Skeletal muscle satellite cell (primary cell): ENCODE results near the gene MCTP2.
A peak's percentile ranks its signal among the peaks of the same experiment; 100 is the strongest.

ENCODE experiments used
- H3K27me3 ChIP-seq: 2 replicates; pipeline ENCODE4 v1.7.0; 2013; ENCODE audit warnings: low read length; ENCODE audit not compliant: control insufficient read depth, insufficient read depth
- H3K36me3 ChIP-seq: 2 replicates; pipeline ENCODE4 v1.7.0; 2013; ENCODE audit warnings: mild to moderate bottlenecking, control low read depth, low read length; ENCODE audit not compliant: insufficient read depth
- H3K4me1 ChIP-seq: 2 replicates; pipeline ENCODE4 v1.7.0; 2013; ENCODE audit warnings: low read length; ENCODE audit not compliant: control insufficient read depth, insufficient read depth
- H3K4me2 ChIP-seq: 2 replicates; pipeline ENCODE4 v1.7.0; 2013; ENCODE audit warnings: mild to moderate bottlenecking, low read length
- H3K4me3 ChIP-seq: 2 replicates; pipeline ENCODE4 v1.7.0; 2013; ENCODE audit warnings: low read length
- H3K9ac ChIP-seq: 2 replicates; pipeline ENCODE4 v1.7.0; 2013; ENCODE audit warnings: mild to moderate bottlenecking, low read depth, low read length, moderate library complexity
- H3K9me3 ChIP-seq: replicated peaks from 2 replicates; pipeline ENCODE4 v1.7.0; 2013; ENCODE audit warnings: mild to moderate bottlenecking, control low read depth, low read length

Gene MCTP2

DNA sequence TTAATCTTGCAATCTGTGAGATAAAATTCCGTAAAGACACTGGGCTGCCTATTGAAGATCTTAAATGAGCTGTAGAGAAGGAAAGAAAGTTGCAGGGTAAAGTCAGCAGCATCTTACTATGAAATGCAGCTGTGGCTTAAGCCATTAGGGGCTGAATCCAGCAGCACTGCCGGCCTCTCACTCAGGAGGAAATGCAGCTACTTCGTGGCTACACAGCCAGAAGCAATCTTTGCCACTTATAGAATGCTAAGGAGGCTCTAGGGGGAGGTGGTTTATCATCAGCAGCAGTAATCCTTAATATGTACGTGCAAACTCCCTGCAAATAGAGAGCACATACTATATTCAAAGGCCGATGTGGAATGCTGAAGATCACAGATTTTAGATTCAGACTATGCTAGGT, 19.1 kb upstream of the MCTP2 start:
- no peaks in the 10 kb centered on the region for H3K4me1 ChIP-seq
- H3K4me3 ChIP-seq, result no peak overlapping the region
- H3K27me3 ChIP-seq, result no peaks in the 10 kb centered on the region
- H3K9ac ChIP-seq, result no peak overlapping the region
- H3K9me3 ChIP-seq, result no peaks in the 10 kb centered on the region
- H3K36me3 ChIP-seq, result no peaks in the 10 kb centered on the region
- no peak overlapping the region for H3K4me2 ChIP-seq

GRCh38 chr15:94225616-94226015, 5.7 kb upstream of the MCTP2 start:
- no peak overlapping the region for H3K4me2 ChIP-seq
- H3K36me3 ChIP-seq, result no peaks in the 10 kb centered on the region
- H3K4me1 ChIP-seq, result no peaks in the 10 kb centered on the region
- peaks cover 7% of the 10 kb centered on the region for H3K27me3 ChIP-seq
- no peaks in the 10 kb centered on the region for H3K9me3 ChIP-seq
- H3K9ac ChIP-seq, result no peak overlapping the region
- no peak overlapping the region for H3K4me3 ChIP-seq

- no peaks in the 10 kb centered on the region for H3K9me3 ChIP-seq
- H3K36me3 ChIP-seq, result no peaks in the 10 kb centered on the region
- H3K9ac ChIP-seq, result no peak overlapping the region
- H3K4me3 ChIP-seq, result no peak overlapping the region
- H3K4me2 ChIP-seq, result no peak overlapping the region
- H3K4me1 ChIP-seq, result peaks cover 7% of the 10 kb centered on the region
- H3K27me3 ChIP-seq, result peaks cover 19% of the 10 kb centered on the region
Measured at GRCh38 chr15:94228611-94229010, 2.8 kb upstream of the MCTP2 start.

GRCh38 chr15:94229591-94230369, 1.6 kb upstream of the MCTP2 start:
- H3K27me3 ChIP-seq, result peaks cover 19% of the 10 kb centered on the region
- peak overlapping the region; percentile 92 for H3K4me2 ChIP-seq
- H3K4me3 ChIP-seq, result no peak overlapping the region
- peaks cover 7% of the 10 kb centered on the region for H3K4me1 ChIP-seq
- H3K9me3 ChIP-seq, result no peaks in the 10 kb centered on the region
- no peak overlapping the region for H3K9ac ChIP-seq
- H3K36me3 ChIP-seq, result no peaks in the 10 kb centered on the region

DNA sequence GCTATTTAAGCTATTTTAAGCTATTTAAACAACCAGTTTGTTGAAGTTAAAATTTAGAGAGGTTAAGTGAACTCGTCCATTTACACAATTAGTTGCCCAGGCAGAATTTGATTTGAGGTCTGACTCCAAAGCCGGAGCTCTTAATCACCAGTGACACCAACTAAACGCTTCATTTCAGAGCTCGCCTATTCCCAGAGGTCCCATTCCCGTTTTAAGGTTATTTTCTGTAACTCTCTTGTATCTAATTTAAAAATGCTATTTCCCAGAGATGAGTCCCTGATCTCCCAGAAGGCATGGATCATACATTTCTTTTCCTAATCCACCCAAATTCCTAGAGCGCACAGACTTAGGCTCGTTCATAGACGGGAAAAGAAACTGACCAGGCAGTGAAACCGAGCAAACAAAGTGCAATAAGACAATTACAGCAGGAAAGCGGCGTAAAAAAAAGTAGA, 904 bp upstream of the MCTP2 start:
- H3K4me2 ChIP-seq, result peak overlapping the region; percentile 92
- peak overlapping the region; percentile 42 for H3K9ac ChIP-seq
- peaks cover 7% of the 10 kb centered on the region for H3K4me1 ChIP-seq
- peaks cover 19% of the 10 kb centered on the region for H3K27me3 ChIP-seq
- peak overlapping the region; percentile 72 for H3K4me3 ChIP-seq
- H3K9me3 ChIP-seq, result no peaks in the 10 kb centered on the region
- no peaks in the 10 kb centered on the region for H3K36me3 ChIP-seq

GRCh38 chr15:94231723-94232468, 535 bp downstream of the MCTP2 start:
- peak overlapping the region; percentile 72 for H3K4me3 ChIP-seq
- H3K9ac ChIP-seq, result no peak overlapping the region
- no peaks in the 10 kb centered on the region for H3K36me3 ChIP-seq
- peak overlapping the region; percentile 92 for H3K4me2 ChIP-seq
- no peaks in the 10 kb centered on the region for H3K9me3 ChIP-seq
- H3K27me3 ChIP-seq, result peaks cover 15% of the 10 kb centered on the region
- H3K4me1 ChIP-seq, result peaks cover 7% of the 10 kb centered on the region

DNA sequence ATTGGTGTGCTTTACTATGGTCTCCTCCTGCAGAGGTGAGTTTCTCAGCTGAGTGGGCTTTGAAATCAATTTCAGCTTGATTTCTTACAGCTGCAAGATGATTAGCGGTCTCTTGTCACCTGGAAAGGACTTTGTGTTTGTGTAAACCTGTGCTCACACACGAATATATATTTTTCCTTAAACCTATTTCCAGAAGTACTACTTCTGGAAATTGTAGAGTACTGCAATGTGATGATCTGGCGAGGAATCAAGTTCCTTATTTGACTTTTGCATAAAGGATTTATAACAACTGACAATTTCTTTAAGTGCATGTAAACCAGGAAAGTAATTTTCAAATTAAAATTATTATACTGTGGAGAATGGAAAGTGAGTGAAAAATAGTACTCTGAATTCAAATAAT, 2.1 kb downstream of the MCTP2 start:
- no peaks in the 10 kb centered on the region for H3K36me3 ChIP-seq
- H3K4me1 ChIP-seq, result peaks cover 7% of the 10 kb centered on the region

DNA sequence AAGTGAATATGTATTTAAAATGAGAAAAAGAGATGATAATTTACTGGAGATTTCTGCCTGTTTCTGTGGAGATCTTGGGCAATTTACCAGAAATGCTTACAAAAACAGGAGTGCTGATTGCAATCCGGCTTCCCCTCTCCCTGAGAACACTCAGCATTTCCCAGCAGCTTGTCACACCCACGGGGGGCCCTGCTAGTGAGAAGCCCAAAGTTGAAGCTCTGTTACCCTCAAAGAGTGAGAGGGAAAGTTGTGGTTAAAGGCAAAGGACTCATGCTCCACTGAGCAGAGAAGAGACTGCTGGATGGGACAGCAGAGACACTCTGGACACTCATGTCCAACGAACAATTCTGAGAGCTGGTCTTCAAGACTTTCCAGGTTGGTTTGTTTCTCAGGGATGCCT, 2.9 kb downstream of the MCTP2 start:
- Histone ChIP-seq H3K27me3 (peaks cover 14% of the 10 kb centered on the region), H3K4me1 (peaks cover 7% of the 10 kb centered on the region), H3K9me3 (no peaks in the 10 kb centered on the region), H3K36me3 (no peaks in the 10 kb centered on the region), H3K4me3 (no peak overlapping the region), H3K4me2 (no peak overlapping the region), H3K9ac (no peak overlapping the region)

More for the DNA sequence above, 2.1 kb downstream of the MCTP2 start:
- Histone ChIP-seq H3K27me3 (peaks cover 14% of the 10 kb centered on the region), H3K9ac (no peak overlapping the region), H3K9me3 (no peaks in the 10 kb centered on the region), H3K4me2 (no peak overlapping the region), H3K4me3 (no peak overlapping the region)

- no peaks in the 10 kb centered on the region for H3K9me3 ChIP-seq
- no peak overlapping the region for H3K4me3 ChIP-seq
- peaks cover 7% of the 10 kb centered on the region for H3K4me1 ChIP-seq
- H3K36me3 ChIP-seq, result no peaks in the 10 kb centered on the region
- peaks cover 12% of the 10 kb centered on the region for H3K27me3 ChIP-seq
- no peak overlapping the region for H3K4me2 ChIP-seq
- no peak overlapping the region for H3K9ac ChIP-seq
Measured at GRCh38 chr15:94235041-94235440, 3.7 kb downstream of the MCTP2 start.

DNA sequence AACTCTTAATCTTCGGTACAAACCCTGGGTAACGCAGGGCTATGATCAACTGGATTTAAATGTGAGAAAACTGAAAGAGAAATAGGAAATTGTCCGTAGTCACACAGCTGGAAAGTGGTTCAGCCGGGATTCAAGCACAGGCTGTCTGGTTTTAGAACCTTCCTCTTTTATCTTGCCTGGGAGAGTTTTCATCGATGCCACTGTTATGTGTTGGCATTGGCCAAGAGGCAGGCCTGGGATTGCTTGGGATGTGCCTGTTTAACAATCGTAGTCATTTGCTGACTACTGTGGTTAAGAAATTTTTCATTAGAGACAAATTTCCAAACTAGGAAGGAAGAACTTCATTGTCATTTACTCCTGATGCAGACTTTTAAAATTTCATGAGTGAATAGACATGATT, 4.3 kb downstream of the MCTP2 start:
- Histone ChIP-seq H3K4me3 (no peak overlapping the region), H3K4me2 (no peak overlapping the region), H3K27me3 (peaks cover 11% of the 10 kb centered on the region), H3K9me3 (no peaks in the 10 kb centered on the region), H3K9ac (no peak overlapping the region), H3K36me3 (no peaks in the 10 kb centered on the region), H3K4me1 (peaks cover 7% of the 10 kb centered on the region)

DNA sequence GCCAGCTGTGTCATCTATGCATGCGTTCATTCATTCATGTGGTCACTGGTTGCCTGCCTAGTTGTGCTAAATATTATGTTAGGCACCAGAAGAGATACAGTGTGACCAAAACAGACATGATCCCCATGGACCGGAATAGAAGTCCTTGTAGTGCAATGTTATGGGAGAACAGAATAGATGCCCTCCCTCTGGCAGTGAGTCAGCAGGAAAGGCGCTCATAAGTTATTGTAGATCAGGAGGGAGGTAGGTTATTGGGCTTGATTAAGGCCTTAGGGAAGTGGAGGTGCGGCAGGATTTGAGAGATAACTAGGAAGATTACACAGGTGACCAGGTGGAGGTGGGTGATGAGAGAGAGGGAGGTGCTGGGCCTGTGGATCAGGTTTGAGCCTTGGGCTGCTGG, 5.2 kb downstream of the MCTP2 start:
- Histone ChIP-seq H3K27me3 (peaks cover 10% of the 10 kb centered on the region), H3K9me3 (no peaks in the 10 kb centered on the region), H3K4me1 (peaks cover 3% of the 10 kb centered on the region), H3K4me3 (no peak overlapping the region), H3K36me3 (no peaks in the 10 kb centered on the region), H3K9ac (no peak overlapping the region), H3K4me2 (no peak overlapping the region)
